Mucosa of stomach (tissue), 1 donor: ENCODE results near the gene IL34.

ENCODE experiments used
- H3K27me3 ChIP-seq: one replicate; pipeline ENCODE4 v1.7.0; 2013; ENCODE audit warnings: mild to moderate bottlenecking, low read length; ENCODE audit not compliant: control insufficient read depth, insufficient read depth
- H3K36me3 ChIP-seq: one replicate; pipeline ENCODE4 v1.7.0; 2013; ENCODE audit warnings: low read length; ENCODE audit not compliant: control insufficient read depth, insufficient read depth
- H3K4me1 ChIP-seq: one replicate; pipeline ENCODE4 v1.7.0; 2013; ENCODE audit warnings: mild to moderate bottlenecking, low read length; ENCODE audit not compliant: control insufficient read depth, insufficient read depth
- H3K4me3 ChIP-seq: one replicate; pipeline ENCODE4 v1.7.0; 2013; ENCODE audit warnings: low read length
- H3K9ac ChIP-seq: one replicate; pipeline ENCODE4 v1.7.0; 2013; ENCODE audit warnings: mild to moderate bottlenecking, low read length, moderate library complexity
- H3K9me3 ChIP-seq: one replicate; pipeline ENCODE4 v1.7.0; 2013; ENCODE audit warnings: mild to moderate bottlenecking, low read length, moderate library complexity; ENCODE audit not compliant: control insufficient read depth
- donor health status: Pancreatic carcinoma.

IL34 gene

DNA sequence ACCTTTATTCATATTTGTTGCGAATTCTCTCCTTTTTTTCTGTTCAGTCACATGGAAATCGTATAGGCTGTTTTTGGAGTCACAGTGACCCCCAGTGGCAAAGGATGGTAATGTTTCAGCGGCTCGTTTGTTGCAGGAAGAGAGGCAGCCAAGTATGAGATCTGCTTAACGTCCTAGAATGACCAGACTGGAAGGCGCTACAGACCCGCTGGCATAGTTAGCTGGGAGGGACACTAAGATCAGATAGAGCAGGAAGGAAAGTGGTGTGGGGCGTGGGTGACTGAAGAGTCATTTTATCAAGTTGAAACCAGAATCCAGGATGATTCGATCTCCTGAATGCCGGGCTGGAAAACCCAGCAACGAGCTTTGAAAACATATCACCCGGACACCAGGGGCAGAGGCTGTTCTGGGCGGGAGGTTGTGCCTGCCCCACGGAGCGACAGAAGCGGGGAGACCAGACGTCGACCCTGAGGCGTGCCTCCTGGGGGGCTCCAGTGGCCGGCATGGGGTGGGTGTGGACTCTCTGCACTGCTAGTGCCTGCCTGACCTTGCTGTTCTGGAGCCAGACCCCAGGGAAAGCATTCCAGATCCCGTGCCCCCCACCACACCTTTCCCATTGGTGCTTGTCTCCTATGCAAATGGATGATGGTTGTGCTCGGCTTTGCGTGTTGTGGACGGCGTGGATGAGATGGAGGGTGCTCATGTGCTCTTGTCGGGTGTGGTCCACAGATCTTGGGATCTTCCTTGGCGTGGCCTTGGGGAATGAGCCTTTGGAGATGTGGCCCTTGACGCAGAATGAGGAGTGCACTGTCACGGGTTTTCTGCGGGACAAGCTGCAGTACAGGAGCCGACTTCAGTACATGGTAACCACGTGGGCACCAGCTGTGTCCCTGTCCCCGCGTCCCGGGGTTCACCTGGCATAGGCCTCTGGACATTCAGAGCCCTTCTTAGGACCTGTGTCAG, 7.7 kb downstream of the IL34 start:
- Histone ChIP-seq H3K4me1 (peaks cover 6% of the 10 kb centered on the region), H3K9ac (peak overlapping the region; percentile 32), H3K27me3 (no peaks in the 10 kb centered on the region), H3K4me3 (no peak overlapping the region), H3K36me3 (no peaks in the 10 kb centered on the region), H3K9me3 (no peaks in the 10 kb centered on the region)

DNA sequence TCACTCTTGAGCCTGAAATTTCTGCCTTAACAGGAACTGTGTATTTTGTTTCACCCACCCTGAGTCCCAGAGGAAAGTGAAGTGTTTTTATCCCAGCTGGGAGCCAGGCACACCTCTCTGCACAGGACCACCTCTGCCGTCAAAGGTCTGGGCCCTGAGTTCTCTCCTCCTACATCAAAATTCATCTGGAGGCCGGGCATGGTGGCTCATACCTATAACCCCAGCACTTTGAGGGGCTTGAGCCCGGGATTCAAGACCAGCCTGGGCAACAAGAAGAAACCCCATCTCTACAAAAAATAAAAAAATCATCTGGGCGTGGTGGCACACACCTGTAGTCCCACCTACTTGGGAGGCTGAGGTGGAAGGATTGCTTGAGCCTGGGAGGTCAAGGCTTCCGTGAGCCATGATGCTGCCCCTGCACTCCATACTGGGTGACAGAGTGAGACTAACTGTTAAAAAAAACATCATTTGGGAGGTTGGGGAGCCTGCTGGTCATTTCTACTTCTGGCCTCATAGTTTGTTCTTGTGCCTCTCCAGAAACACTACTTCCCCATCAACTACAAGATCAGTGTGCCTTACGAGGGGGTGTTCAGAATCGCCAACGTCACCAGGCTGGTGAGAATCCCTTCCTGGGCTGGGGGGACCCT, 9.8 kb downstream of the IL34 start:
- Histone ChIP-seq H3K9me3 (no peaks in the 10 kb centered on the region), H3K4me1 (peaks cover 6% of the 10 kb centered on the region), H3K27me3 (no peaks in the 10 kb centered on the region), H3K36me3 (no peaks in the 10 kb centered on the region), H3K9ac (no peak overlapping the region), H3K4me3 (no peak overlapping the region)

GRCh38 chr16:70656712-70657263, 10.4 kb downstream of the IL34 start:
- Histone ChIP-seq H3K9me3 (no peaks in the 10 kb centered on the region), H3K36me3 (no peaks in the 10 kb centered on the region), H3K4me1 (peaks cover 6% of the 10 kb centered on the region), H3K4me3 (no peak overlapping the region), H3K9ac (no peak overlapping the region), H3K27me3 (no peaks in the 10 kb centered on the region)

- H3K4me1 ChIP-seq, result peaks cover 6% of the 10 kb centered on the region
- H3K36me3 ChIP-seq, result no peaks in the 10 kb centered on the region
- H3K4me3 ChIP-seq, result no peak overlapping the region
- no peak overlapping the region for H3K9ac ChIP-seq
- no peaks in the 10 kb centered on the region for H3K9me3 ChIP-seq
- H3K27me3 ChIP-seq, result no peaks in the 10 kb centered on the region
These were observed 11.6 kb downstream of the IL34 start for GRCh38 chr16:70657956-70658355.

DNA sequence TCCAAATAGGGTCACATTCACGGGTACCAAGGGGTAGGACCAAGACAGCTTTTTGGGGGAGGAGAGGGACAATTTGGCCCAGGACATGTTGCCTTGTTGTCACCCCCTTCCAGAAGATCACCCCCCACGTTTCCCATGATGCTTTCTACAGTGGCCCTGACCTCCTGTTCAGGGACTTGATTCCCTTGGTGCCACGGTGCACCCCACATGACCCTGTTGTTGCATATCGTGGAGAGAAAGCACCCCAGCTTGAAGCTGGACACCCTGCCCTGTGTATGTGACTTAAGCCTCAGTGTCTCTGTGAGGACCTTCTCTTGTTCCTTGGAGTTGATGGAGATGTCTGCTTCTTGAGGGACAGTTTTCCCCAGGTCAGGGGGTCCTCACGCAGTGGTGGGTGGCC, 12.6 kb downstream of the IL34 start:
- Histone ChIP-seq H3K4me1 (peaks cover 4% of the 10 kb centered on the region), H3K9ac (no peak overlapping the region), H3K36me3 (no peaks in the 10 kb centered on the region), H3K27me3 (no peaks in the 10 kb centered on the region), H3K4me3 (no peak overlapping the region), H3K9me3 (no peaks in the 10 kb centered on the region)

GRCh38 chr16:70659546-70659945, 13.2 kb downstream of the IL34 start:
- H3K27me3 ChIP-seq, result no peaks in the 10 kb centered on the region
- no peaks in the 10 kb centered on the region for H3K36me3 ChIP-seq
- no peak overlapping the region for H3K4me3 ChIP-seq
- H3K4me1 ChIP-seq, result no peaks in the 10 kb centered on the region
- H3K9ac ChIP-seq, result no peak overlapping the region
- H3K9me3 ChIP-seq, result no peaks in the 10 kb centered on the region

DNA sequence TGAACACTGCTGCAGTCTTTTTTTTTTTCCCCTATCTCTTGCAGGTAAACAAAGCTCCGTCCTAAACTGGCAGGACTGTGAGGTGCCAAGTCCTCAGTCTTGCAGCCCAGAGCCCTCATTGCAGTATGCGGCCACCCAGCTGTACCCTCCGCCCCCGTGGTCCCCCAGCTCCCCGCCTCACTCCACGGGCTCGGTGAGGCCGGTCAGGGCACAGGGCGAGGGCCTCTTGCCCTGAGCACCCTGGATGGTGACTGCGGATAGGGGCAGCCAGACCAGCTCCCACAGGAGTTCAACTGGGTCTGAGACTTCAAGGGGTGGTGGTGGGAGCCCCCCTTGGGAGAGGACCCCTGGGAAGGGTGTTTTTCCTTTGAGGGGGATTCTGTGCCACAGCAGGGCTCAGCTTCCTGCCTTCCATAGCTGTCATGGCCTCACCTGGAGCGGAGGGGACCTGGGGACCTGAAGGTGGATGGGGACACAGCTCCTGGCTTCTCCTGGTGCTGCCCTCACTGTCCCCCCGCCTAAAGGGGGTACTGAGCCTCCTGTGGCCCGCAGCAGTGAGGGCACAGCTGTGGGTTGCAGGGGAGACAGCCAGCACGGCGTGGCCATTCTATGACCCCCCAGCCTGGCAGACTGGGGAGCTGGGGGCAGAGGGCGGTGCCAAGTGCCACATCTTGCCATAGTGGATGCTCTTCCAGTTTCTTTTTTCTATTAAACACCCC, 13.8 kb downstream of the IL34 start:
- Histone ChIP-seq H3K4me3 (no peak overlapping the region), H3K36me3 (no peaks in the 10 kb centered on the region), H3K9me3 (no peaks in the 10 kb centered on the region), H3K4me1 (no peaks in the 10 kb centered on the region), H3K9ac (no peak overlapping the region), H3K27me3 (no peaks in the 10 kb centered on the region)

DNA sequence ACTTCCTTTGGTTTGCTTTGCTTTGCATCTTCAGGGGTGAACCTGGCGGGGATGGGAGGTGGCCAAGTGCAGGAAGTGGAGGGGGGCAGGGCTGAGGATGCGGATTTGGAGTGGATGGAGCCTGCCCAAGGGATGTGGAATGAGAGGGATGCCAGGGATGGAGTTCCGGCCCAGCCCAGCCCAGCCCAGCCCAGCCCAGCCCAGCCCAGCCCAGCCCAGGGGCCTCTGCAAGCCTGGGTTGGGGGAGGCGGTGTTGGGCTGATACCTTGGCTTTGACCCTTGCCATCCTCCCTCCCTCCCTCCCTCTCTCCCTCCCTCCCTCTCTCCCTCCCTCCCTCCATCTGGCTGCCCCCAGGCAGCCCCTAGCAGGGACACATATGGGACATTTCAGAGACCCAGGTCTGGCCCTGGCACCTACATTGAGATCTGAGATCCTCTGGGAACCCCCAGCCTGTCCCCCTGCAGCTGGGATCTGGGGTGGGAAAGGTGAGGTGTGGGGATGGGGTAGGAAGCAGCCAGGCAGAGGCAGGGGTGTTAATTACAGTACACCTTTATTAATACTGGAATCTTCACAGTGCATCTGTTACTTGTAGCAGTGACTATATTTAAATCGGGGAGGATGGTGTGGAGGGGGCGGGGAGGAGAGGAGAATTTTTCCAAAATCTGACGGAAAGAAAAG, 14.5 kb downstream of the IL34 start:
- H3K27me3 ChIP-seq, result no peaks in the 10 kb centered on the region
- no peaks in the 10 kb centered on the region for H3K36me3 ChIP-seq
- no peak overlapping the region for H3K9ac ChIP-seq
- no peaks in the 10 kb centered on the region for H3K4me1 ChIP-seq
- no peaks in the 10 kb centered on the region for H3K9me3 ChIP-seq
- no peak overlapping the region for H3K4me3 ChIP-seq

GRCh38 chr16:70661534-70661917, 15.2 kb downstream of the IL34 start:
- no peaks in the 10 kb centered on the region for H3K4me1 ChIP-seq
- no peaks in the 10 kb centered on the region for H3K36me3 ChIP-seq
- no peak overlapping the region for H3K9ac ChIP-seq
- H3K27me3 ChIP-seq, result no peaks in the 10 kb centered on the region
- H3K4me3 ChIP-seq, result no peak overlapping the region
- H3K9me3 ChIP-seq, result no peaks in the 10 kb centered on the region

GRCh38 chr16:70661918-70662641, 15.7 kb downstream of the IL34 start:
- Histone ChIP-seq H3K9ac (no peak overlapping the region), H3K4me3 (no peak overlapping the region), H3K36me3 (no peaks in the 10 kb centered on the region), H3K27me3 (no peaks in the 10 kb centered on the region), H3K9me3 (no peaks in the 10 kb centered on the region), H3K4me1 (no peaks in the 10 kb centered on the region)

DNA sequence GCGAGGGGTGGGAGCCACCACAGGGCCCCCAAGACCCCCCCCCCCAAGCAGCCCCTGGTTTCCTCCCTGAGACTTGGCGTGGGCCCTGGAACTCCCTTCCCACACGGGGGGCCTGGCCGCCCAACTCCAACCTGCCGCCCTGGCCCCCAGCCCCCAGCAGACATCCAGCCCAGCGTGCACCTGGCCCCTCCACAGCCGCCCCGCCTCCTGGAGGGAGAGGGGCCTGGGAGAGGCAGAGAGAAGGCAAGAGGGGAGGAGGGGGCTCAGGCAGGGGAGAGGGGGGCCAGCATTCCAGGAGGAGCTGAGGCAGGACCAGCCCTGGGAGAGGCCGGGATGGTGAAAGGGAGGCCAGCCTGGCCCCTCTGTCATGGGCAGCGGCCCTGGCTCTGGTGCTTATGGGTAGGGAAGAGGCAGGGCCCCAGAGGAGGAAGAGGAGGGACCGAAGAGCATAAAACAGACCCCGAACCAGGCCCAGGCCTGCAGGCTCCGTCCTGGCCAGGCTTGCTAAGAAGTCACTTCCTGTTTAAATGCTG, 16.7 kb downstream of the IL34 start:
- Histone ChIP-seq H3K4me1 (no peaks in the 10 kb centered on the region), H3K9me3 (no peaks in the 10 kb centered on the region), H3K9ac (no peak overlapping the region), H3K27me3 (no peaks in the 10 kb centered on the region), H3K36me3 (no peaks in the 10 kb centered on the region), H3K4me3 (no peak overlapping the region)
